Ishikawa (cell line): Measurements from ENCODE around the gene GPR37.

ENCODE experiments used
- CEBPB ChIP-seq: IDR thresholded peaks from 2 replicates; pipeline ENCODE4 v1.6.1; 2012
- CREB1 ChIP-seq: IDR thresholded peaks from 2 replicates; pipeline ENCODE4 v1.6.1; 2012; ENCODE audit warnings: low read depth
- EGR1 ChIP-seq: IDR thresholded peaks from 2 replicates; pipeline ENCODE4 v1.6.1; 2012
- EP300 ChIP-seq: IDR thresholded peaks from 2 replicates; pipeline ENCODE4 v1.6.1; 2012; ENCODE audit warnings: borderline replicate concordance
- FOXM1 ChIP-seq: IDR thresholded peaks from 2 replicates; pipeline ENCODE4 v1.6.1; 2012; ENCODE audit warnings: low read depth, borderline replicate concordance
- MAX ChIP-seq: IDR thresholded peaks from 2 replicates; pipeline ENCODE4 v1.6.1; 2012
- RAD21 ChIP-seq: IDR thresholded peaks from 2 replicates; pipeline ENCODE4 v1.6.1; 2012; ENCODE audit warnings: low read depth
- REST ChIP-seq: IDR thresholded peaks from 2 replicates; pipeline ENCODE4 v1.6.1; 2012; ENCODE audit warnings: low read depth, mild to moderate bottlenecking
- TAF1 ChIP-seq: IDR thresholded peaks from 2 replicates; pipeline ENCODE4 v1.6.1; 2012; ENCODE audit warnings: low read depth, mild to moderate bottlenecking
- TCF12 ChIP-seq: IDR thresholded peaks from 2 replicates; pipeline ENCODE4 v1.6.1; 2012; ENCODE audit warnings: low read depth
- TEAD4 ChIP-seq: IDR thresholded peaks from 2 replicates; pipeline ENCODE4 v1.6.1; 2012
- USF1 ChIP-seq: IDR thresholded peaks from 2 replicates; pipeline ENCODE4 v1.6.1; 2012
- YY1 ChIP-seq: IDR thresholded peaks from 2 replicates; pipeline ENCODE4 v1.6.1; 2012; ENCODE audit warnings: low read depth

GRCh38 chr7:124784879-124785818, 19.6 kb upstream of the GPR37 start:
- TF ChIP-seq USF1 (peak; percentile 46; the same call in 1 of the 2 replicates), REST (no peak), FOXM1 (no peak), CREB1 (no peak), YY1 (no peak), EGR1 (no peak), RAD21 (peak; percentile 95), EP300 (no peak), TCF12 (no peak), CEBPB (no peak), TAF1 (no peak), MAX (no peak), TEAD4 (no peak)
